ENCODE results near the gene ZBTB25. TPM values are rescaled to one million over a fixed set of nuclear protein-coding genes. Genes with fewer than 3 reads are reported as not detected.

The ZBTB25 gene
- total and polyA plus RNA-seq, 12 donors = 4.4 to 17.2 (median 11.0) TPM

DNA sequence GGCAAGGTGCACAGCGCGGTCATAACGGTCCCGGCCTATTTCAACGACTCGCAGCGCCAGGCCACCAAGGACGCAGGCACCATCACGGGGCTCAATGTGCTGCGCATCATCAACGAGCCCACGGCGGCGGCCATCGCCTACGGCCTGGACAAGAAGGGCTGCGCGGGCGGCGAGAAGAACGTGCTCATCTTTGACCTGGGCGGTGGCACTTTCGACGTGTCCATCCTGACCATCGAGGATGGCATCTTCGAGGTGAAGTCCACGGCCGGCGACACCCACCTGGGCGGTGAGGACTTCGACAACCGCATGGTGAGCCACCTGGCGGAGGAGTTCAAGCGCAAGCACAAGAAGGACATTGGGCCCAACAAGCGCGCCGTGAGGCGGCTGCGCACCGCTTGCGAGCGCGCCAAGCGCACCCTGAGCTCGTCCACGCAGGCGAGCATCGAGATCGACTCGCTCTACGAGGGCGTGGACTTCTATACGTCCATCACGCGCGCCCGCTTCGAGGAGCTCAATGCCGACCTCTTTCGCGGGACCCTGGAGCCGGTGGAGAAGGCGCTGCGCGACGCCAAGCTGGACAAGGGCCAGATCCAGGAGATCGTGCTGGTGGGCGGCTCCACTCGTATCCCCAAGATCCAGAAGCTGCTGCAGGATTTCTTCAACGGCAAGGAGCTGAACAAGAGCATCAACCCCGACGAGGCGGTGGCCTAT, 37.8 kb upstream of the ZBTB25 start:
- intact Hi-C loops (cut with DNase I) = loop anchor here (5.0 kb wide), 1 partner anchor 91 kb away; no protein-coding TSS in a partner anchor
- Histone ChIP-seq H3K27me3 (no peaks in the 10 kb centered on the region), H3K36me3 (replicated peaks in 1 of 2) (no peaks in the 10 kb centered on the region), H3K9me3 (replicated peaks in 1 of 3) (no peaks in the 10 kb centered on the region), H3K4me1 (replicated peaks in 1 of 2) (peaks cover 0 to 12% of the 10 kb centered on the region in 2 donors), H3K4me3 (peak overlapping the region in 1 of 4 donors; percentile 45), H3K27ac (no peak overlapping the region)
- TF ChIP-seq, protein P1, sequence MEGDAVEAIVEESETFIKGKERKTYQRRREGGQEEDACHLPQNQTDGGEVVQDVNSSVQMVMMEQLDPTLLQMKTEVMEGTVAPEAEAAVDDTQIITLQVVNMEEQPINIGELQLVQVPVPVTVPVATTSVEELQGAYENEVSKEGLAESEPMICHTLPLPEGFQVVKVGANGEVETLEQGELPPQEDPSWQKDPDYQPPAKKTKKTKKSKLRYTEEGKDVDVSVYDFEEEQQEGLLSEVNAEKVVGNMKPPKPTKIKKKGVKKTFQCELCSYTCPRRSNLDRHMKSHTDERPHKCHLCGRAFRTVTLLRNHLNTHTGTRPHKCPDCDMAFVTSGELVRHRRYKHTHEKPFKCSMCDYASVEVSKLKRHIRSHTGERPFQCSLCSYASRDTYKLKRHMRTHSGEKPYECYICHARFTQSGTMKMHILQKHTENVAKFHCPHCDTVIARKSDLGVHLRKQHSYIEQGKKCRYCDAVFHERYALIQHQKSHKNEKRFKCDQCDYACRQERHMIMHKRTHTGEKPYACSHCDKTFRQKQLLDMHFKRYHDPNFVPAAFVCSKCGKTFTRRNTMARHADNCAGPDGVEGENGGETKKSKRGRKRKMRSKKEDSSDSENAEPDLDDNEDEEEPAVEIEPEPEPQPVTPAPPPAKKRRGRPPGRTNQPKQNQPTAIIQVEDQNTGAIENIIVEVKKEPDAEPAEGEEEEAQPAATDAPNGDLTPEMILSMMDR (IDR thresholded peaks at IDR 0.05) = no peak
- no peak for TF ChIP-seq POLR2A (IDR thresholded peaks at IDR 0.05)
- 18 to 60% (median 29%) methylated on average over 3 to 73 of the region's 73 CpGs for WGBS, 4 donors
- peak in 5 of 7 donors; percentile 15 to 55 (median 40) for DNase-seq

DNA sequence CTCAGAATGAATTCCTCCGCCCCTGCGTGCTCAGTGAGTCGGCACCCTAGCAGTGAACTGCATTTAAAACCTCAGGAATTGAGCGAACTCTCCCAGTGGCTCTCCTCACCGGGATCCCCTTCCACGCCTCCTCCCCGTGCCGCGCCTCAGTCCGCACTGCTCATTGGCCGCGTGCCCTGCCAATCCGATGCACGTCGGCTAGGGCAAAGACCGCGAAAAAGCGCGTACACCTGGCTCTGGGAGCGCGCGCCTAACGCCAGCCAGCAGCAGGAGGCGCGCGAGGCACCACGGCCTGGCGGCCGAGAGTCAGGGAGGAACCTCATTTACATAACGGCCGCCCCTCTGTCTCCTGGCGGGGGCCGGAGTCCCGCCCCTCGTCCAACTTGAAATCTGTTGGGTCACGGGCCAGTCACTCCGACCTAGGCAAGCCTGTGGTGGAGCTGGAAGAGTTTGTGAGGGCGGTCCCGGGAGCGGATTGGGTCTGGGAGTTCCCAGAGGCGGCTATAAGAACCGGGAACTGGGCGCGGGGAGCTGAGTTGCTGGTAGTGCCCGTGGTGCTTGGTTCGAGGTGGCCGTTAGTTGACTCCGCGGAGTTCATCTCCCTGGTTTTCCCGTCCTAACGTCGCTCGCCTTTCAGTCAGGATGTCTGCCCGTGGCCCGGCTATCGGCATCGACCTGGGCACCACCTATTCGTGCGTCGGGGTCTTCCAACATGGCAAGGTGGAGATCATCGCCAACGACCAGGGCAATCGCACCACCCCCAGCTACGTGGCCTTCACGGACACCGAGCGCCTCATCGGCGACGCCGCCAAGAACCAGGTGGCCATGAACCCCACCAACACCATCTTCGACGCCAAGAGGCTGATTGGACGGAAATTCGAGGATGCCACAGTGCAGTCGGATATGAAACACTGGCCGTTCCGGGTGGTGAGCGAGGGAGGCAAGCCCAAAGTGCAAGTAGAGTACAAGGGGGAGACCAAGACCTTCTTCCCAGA, 36.9 kb upstream of the ZBTB25 start, which contains the start of gene HSPA2:
TSS of gene HSPA2 (plus strand) at position 534 of the 995 bp plus-strand sequence. CDS start at position 643, 109 bp downstream.
- peak within 1 kb of the TSS; percentile 35 to 88 (median 81) for H3K27ac ChIP-seq
- H3K4me3 ChIP-seq = peak within 1 kb of the TSS; percentile 5 to 63 (median 38)
- TF ChIP-seq, protein P1 (IDR thresholded peaks at IDR 0.05) = peak; percentile 63 to 92 (median 80)
- peak; percentile 79 to 92 for TF ChIP-seq POLR2A (IDR thresholded peaks at IDR 0.05)
- no peaks in the 10 kb centered on the region for H3K36me3 ChIP-seq (replicated peaks in 1 of 2)
- H3K27me3 ChIP-seq = no peaks in the 10 kb centered on the region
- DNase-seq = peak; percentile 99 to 100 (median 99)
- H3K9me3 ChIP-seq (replicated peaks in 1 of 3) = no peaks in the 10 kb centered on the region
- peaks cover 0 to 12% of the 10 kb centered on the region in 2 donors for H3K4me1 ChIP-seq (replicated peaks in 1 of 2)
- intact Hi-C loops (cut with DNase I) = loop anchor here (5.0 kb wide), 1 partner anchor 92 kb away; no protein-coding TSS in a partner anchor
- WGBS, 4 donors = 6 to 16% (median 10%) methylated on average over 35 to 79 of the region's 79 CpGs

DNA sequence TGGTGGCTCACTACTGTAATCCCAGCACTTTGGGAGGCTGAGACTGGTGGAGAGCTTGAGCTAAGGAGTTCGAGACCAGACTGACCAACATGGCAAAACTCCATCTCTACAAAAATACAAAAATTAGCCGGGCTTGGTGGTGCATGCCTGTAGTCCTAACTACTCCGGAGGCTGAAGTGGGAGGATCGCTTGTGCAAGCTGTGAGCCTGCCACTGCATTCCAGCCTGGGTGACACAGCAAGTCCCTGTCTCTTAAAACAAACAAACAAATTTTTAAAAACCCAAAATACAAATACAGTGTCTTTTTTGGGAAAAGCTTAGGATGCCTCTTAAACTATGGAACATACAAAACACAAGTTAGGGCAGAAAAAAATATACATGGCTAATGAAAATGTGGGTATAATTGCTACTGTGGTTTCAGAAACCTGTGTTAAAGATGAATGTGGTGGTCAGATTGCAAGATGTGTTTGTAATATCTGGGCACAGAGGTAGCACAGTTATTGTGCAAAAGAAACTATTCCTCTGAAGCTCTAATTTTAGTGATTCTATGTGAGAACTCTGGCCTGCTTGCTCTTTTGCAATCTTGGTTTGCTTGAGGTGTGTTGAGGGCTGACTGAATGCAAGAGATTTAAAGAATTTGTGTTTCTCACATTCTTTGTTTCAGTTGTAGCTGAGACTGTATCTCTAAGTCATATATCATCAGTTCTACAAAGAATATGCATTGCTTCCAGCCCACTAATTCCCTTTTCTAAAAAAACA, 33.0 kb upstream of the ZBTB25 start:
- no peaks in the 10 kb centered on the region for H3K36me3 ChIP-seq (replicated peaks in 1 of 2)
- TF ChIP-seq, protein P1 (IDR thresholded peaks at IDR 0.05) = no peak
- TF ChIP-seq POLR2A (IDR thresholded peaks at IDR 0.05) = no peak
- intact Hi-C loops (cut with DNase I) = no loop called here
- H3K27me3 ChIP-seq = no peaks in the 10 kb centered on the region
- no peak overlapping the region for H3K4me3 ChIP-seq
- no peak overlapping the region for H3K27ac ChIP-seq
- no peaks in the 10 kb centered on the region for H3K9me3 ChIP-seq (replicated peaks in 1 of 3)
- peaks cover 0 to 12% of the 10 kb centered on the region in 2 donors for H3K4me1 ChIP-seq (replicated peaks in 1 of 2)
- no peak for DNase-seq
- WGBS, 4 donors = 77 to 85% (median 81%) methylated on average over 4 of the region's 4 CpGs

Data from adrenal gland (tissue), 12 donors.